GM23248 (cell line): ENCODE results near the gene RASAL2. TPM values are rescaled to one million over a fixed set of nuclear protein-coding genes. Genes with fewer than 3 reads are reported as not detected.

ENCODE experiments used
- DNase-seq: peaks from one replicate; pipeline ENCODE4 v3.0.0-alpha.2; 2015
- H2AFZ ChIP-seq: fragments of 200-600 bp; sonication (generic); 2 replicates; pipeline ENCODE4 v1.6.1; 2016; ENCODE audit warnings: antibody characterized with exemption
- H3F3A ChIP-seq: fragments of 200-600 bp; sonication (generic); 2 replicates; pipeline ENCODE4 v1.6.1; 2016; ENCODE audit warnings: mild to moderate bottlenecking, antibody characterized with exemption, mixed run types; ENCODE audit not compliant: insufficient read depth
- H3K27ac ChIP-seq: fragments of 200-600 bp; sonication (generic); 2 replicates; pipeline ENCODE4 v1.5.1; 2016; ENCODE audit warnings: mild to moderate bottlenecking
- H3K27me3 ChIP-seq: fragments of 200-600 bp; sonication (generic); replicated peaks from 2 replicates; pipeline ENCODE4 v1.6.1; 2016; ENCODE audit warnings: mild to moderate bottlenecking; ENCODE audit not compliant: insufficient read depth
- H3K36me3 ChIP-seq: fragments of 200-600 bp; sonication (generic); 2 replicates; pipeline ENCODE4 v1.6.1; 2016; ENCODE audit warnings: low read depth, mild to moderate bottlenecking
- H3K4me1 ChIP-seq: fragments of 200-600 bp; sonication (generic); 2 replicates; pipeline ENCODE4 v1.6.1; 2016; ENCODE audit warnings: mild to moderate bottlenecking; ENCODE audit not compliant: insufficient read depth
- H3K4me2 ChIP-seq: fragments of 200-600 bp; sonication (generic); one replicate; pipeline ENCODE4 v1.6.1; 2016; ENCODE audit warnings: mild to moderate bottlenecking; ENCODE audit not compliant: unreplicated experiment
- H3K4me3 ChIP-seq: fragments of 200-600 bp; sonication (generic); 2 replicates; pipeline ENCODE4 v1.5.1; 2016; ENCODE audit warnings: mild to moderate bottlenecking
- H3K79me2 ChIP-seq: fragments of 200-600 bp; sonication (generic); 2 replicates; pipeline ENCODE4 v1.6.1; 2016; ENCODE audit warnings: mild to moderate bottlenecking; ENCODE audit not compliant: insufficient read depth
- H3K9ac ChIP-seq: fragments of 200-600 bp; sonication (generic); 2 replicates; pipeline ENCODE4 v1.6.1; 2016; ENCODE audit warnings: mild to moderate bottlenecking
- H3K9me2 ChIP-seq: fragments of 200-600 bp; sonication (generic); 2 replicates; pipeline ENCODE4 v1.6.1; 2016; ENCODE audit warnings: mixed run types, mild to moderate bottlenecking, moderate library complexity; ENCODE audit not compliant: insufficient read depth
- H3K9me3 ChIP-seq: fragments of 200-600 bp; sonication (generic); one replicate; pipeline ENCODE4 v1.6.1; 2017; ENCODE audit warnings: low read depth
- H4K20me1 ChIP-seq: fragments of 200-600 bp; sonication (generic); 2 replicates; pipeline ENCODE4 v1.6.0; 2016; ENCODE audit not compliant: insufficient read depth
- EZH2 ChIP-seq: fragments of 200-600 bp; sonication (generic); IDR thresholded peaks from 2 replicates; pipeline ENCODE4 v1.6.1; 2018; ENCODE audit warnings: antibody characterized with exemption, mild to moderate bottlenecking; ENCODE audit not compliant: insufficient read depth, poor library complexity, severe bottlenecking
- EZH2phosphoT487 ChIP-seq: fragments of 200-600 bp; sonication (generic); IDR thresholded peaks from 2 replicates; pipeline ENCODE4 v1.6.1; 2018; ENCODE audit warnings: antibody characterized with exemption, moderate library complexity, mild to moderate bottlenecking, low read depth; ENCODE audit not compliant: insufficient read depth
- whole genome bisulfite sequencing, 2 experiments: methylation state at CpG; one replicate each; pipeline ENCODE4 v1.1.6; 2015 to 2017; ENCODE audit warnings: low lambda C conversion rate in 2 of 2, low coverage in 1 of 2; ENCODE audit errors: missing lambda C conversion rate in 2 of 2; 5-methylcytosine and 5-hydroxymethylcytosine counted together
- in situ Hi-C: fragments of 300-500 bp; cut with MboI; formaldehyde crosslinking; loops from 2 replicates; pipeline ENCODE4 v1.15.0; 2020
- polyA plus RNA-seq: library from polyadenylated mRNA; unstranded; fragments of >200 nt; fragmentation: Nextera tagmentation; extraction: Ambion mirVana; gene quantifications from 2 replicates; pipeline ENCODE4 v1.2.1, GENCODE V29; 2016
- total RNA-seq: library from RNA; depleted of rRNA; stranded (reverse); fragments of >200 nt; shearing (Covaris generic); gene quantifications from 2 replicates; pipeline ENCODE4 v1.2.3, GENCODE V29; 2014

The RASAL2 gene
- total and polyA plus RNA-seq, 2 experiments from 2014 or later: 10.1 to 23.1 TPM

DNA sequence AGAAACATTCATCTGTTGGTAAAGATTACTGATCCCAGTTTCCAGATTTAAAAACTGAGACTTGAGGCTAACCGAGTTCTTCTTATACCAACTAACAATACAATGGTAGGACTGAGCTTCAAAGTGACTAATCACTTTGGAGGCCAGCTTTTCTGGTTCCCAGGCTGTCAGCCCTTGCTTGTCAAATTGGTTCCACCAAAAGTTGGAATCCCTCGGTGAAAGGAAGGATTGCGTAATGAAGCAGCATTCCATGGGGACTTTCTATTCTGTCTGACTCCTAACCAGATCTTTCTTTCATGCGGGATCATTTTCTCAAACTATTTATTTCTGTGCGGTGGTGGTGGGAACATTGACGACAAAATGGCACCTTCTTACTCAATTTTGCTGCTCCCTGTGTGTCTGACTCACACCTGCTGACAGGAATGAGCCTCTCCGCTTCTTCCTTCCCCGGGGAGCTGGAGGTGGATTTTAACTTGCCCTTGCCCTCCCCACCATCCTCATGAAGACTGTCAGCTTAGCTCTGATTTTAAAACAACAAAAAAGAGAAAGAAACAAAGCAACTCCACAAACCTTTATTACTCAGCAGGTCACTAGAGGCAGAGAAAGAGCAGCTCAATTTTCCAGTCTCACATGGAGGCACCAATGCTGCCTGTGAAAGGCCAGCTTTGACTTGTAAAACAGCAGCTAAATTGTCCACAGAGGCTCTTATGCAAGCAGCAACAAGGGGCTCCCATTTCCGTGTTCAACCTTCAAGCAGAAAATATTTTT is 32.9 kb upstream of the RASAL2 start:
- H3K9me2 ChIP-seq: no peaks in the 10 kb centered on the region
- H3K4me2 ChIP-seq: peak overlapping the region; percentile 66
- H3K27ac ChIP-seq: peak overlapping the region; percentile 89
- TF ChIP-seq EZH2 (no peak), EZH2phosphoT487 (no peak)
- peak overlapping the region; percentile 64 for H2AFZ ChIP-seq
- peaks cover 53% of the 10 kb centered on the region for H3K4me1 ChIP-seq
- peaks cover 49% of the 10 kb centered on the region for H3F3A ChIP-seq
- 14 to 16% methylated on average over 9 of the region's 9 CpGs for WGBS, 2 experiments
- in situ Hi-C loops: no loop called here
- no peaks in the 10 kb centered on the region for H3K27me3 ChIP-seq
- peak overlapping the region; percentile 74 for H3K9ac ChIP-seq
- no peaks in the 10 kb centered on the region for H3K9me3 ChIP-seq
- H3K79me2 ChIP-seq: no peaks in the 10 kb centered on the region
- peak overlapping the region; percentile 49 for H3K4me3 ChIP-seq
- H3K36me3 ChIP-seq: no peaks in the 10 kb centered on the region
- no peaks in the 10 kb centered on the region for H4K20me1 ChIP-seq
- DNase-seq: peak; percentile 90

DNA sequence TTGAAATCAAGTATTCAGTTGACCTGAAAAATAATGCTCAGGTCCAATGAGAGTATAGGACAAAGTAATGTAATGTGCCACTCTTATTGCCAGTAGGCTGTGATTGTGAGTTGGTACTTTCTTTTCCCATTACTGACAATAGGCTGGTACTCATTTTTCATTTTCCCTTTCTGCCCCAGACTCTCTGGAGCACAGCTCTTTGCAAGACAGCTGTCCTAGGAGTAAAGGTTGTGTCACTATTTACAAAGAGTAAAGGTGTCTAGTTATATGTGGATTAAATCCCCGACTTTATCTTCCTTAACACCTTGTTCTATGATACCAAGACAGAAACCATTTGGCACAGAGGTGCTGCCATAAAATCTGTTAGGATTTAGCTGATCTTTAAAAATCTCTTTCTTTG is 32.3 kb upstream of the RASAL2 start:
- H3K27ac ChIP-seq: peak overlapping the region; percentile 89
- peak overlapping the region; percentile 64 for H2AFZ ChIP-seq
- H4K20me1 ChIP-seq: no peaks in the 10 kb centered on the region
- H3F3A ChIP-seq: peaks cover 47% of the 10 kb centered on the region
- in situ Hi-C loops: no loop called here
- H3K4me1 ChIP-seq: peaks cover 51% of the 10 kb centered on the region
- H3K4me2 ChIP-seq: peak overlapping the region; percentile 66
- 100% methylated on average over 1 of the region's 1 CpG for WGBS, 2 experiments
- peak overlapping the region; percentile 49 for H3K4me3 ChIP-seq
- no peaks in the 10 kb centered on the region for H3K27me3 ChIP-seq
- H3K9ac ChIP-seq: peak overlapping the region; percentile 74
- no peaks in the 10 kb centered on the region for H3K9me2 ChIP-seq
- no peaks in the 10 kb centered on the region for H3K79me2 ChIP-seq
- H3K36me3 ChIP-seq: no peaks in the 10 kb centered on the region
- TF ChIP-seq EZH2phosphoT487 (no peak), EZH2 (no peak)
- H3K9me3 ChIP-seq: no peaks in the 10 kb centered on the region
- DNase-seq: no peak

DNA sequence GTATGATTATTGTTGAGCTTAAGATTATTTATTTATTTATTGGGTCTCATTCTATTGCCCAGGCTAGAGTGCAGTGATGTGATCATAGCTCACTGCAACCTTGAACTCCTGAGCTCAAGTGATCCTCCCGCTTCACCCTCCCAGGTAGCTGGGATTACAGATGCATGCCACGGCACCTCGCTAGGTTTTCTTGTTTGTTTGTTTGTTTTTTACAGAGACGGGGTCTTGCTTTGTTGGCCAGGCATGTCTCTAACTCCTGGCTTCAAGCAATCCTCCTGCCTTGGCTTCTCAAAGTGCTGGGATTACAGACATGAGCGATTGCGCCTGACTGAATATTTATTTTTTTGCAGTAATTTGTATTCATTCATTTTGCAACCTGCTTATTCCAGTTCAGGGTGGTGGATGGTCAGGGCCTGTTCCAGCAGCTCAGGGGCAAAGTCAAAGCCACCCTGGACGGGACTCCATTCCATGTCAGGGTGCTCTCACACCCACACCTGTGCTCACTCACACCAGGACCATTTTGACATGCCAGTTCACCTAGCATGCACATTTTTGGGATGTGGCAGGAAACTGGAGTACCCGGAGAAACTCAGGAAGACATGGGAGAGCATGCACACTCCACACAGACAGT is 29.6 kb upstream of the RASAL2 start:
- Histone ChIP-seq H3K27me3 (no peaks in the 10 kb centered on the region), H3F3A (peaks cover 26% of the 10 kb centered on the region), H3K4me1 (peaks cover 25% of the 10 kb centered on the region), H3K27ac (no peak overlapping the region), H3K9me2 (no peaks in the 10 kb centered on the region), H2AFZ (no peak overlapping the region), H3K4me2 (no peak overlapping the region), H3K36me3 (no peaks in the 10 kb centered on the region), H3K9me3 (no peaks in the 10 kb centered on the region), H3K9ac (no peak overlapping the region), H4K20me1 (no peaks in the 10 kb centered on the region), H3K4me3 (no peak overlapping the region), H3K79me2 (no peaks in the 10 kb centered on the region)
- in situ Hi-C loops: no loop called here
- 89 to 90% methylated on average over 8 of the region's 8 CpGs for WGBS, 2 experiments
- TF ChIP-seq EZH2 (no peak), EZH2phosphoT487 (no peak)
- no peak for DNase-seq

DNA sequence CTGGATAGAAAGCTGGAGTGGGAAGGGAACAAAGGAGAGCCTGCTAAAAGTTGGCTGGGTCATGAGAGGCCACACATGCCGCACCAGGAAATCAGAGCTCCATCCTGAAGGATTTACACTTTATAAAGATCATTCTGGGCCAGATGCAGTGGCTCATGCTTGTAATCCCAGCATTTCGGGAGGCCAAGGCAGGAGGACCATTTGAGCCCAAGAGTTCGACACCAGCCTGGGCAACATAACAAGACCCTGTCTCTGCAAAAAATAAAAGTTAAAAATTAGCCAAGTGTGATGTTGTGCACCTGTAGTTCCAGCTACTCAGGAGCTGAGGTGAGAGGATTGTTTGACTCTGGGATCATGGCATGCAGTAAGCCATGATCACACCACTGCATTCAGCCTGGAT is 28.7 kb upstream of the RASAL2 start:
- in situ Hi-C loops: no loop called here
- Histone ChIP-seq H3K4me3 (no peak overlapping the region), H3K36me3 (no peaks in the 10 kb centered on the region), H3F3A (peaks cover 17% of the 10 kb centered on the region), H3K9me3 (no peaks in the 10 kb centered on the region), H3K79me2 (no peaks in the 10 kb centered on the region), H3K9ac (no peak overlapping the region), H3K9me2 (no peaks in the 10 kb centered on the region), H4K20me1 (no peaks in the 10 kb centered on the region), H3K27ac (no peak overlapping the region), H3K27me3 (no peaks in the 10 kb centered on the region), H2AFZ (no peak overlapping the region), H3K4me1 (peaks cover 16% of the 10 kb centered on the region), H3K4me2 (no peak overlapping the region)
- WGBS, 2 experiments: 89 to 94% methylated on average over 3 of the region's 3 CpGs
- DNase-seq: no peak
- TF ChIP-seq EZH2: no peak
- no peak for TF ChIP-seq EZH2phosphoT487
